NB4 (cell line): ENCODE data around the gene CRIM1.

Source experiments
- DNase-seq: peaks from one replicate; pipeline ENCODE4 v3.0.0; 2010; ENCODE audit warnings: low read depth
- H3K4me3 ChIP-seq: one replicate; pipeline ENCODE4 v1.5.1; 2011; ENCODE audit warnings: mild to moderate bottlenecking, low read depth, low read length, moderate library complexity
- CTCF ChIP-seq: IDR thresholded peaks from one replicate; pipeline ENCODE4 v1.5.1; 2012; ENCODE audit warnings: low read depth, low read length
- MYC ChIP-seq: IDR thresholded peaks from 2 replicates; pipeline ENCODE4 v1.6.1; 2011; ENCODE audit warnings: low read depth, low read length
- POLR2A ChIP-seq: IDR thresholded peaks from 2 replicates; pipeline ENCODE4 v1.6.1; 2011; ENCODE audit warnings: mild to moderate bottlenecking; ENCODE audit not compliant: insufficient read length; ENCODE audit errors: extremely low read depth
- TF ChIP-seq, protein P1 (sequence below): IDR thresholded peaks from 2 replicates; pipeline ENCODE4 v1.6.1; 2011; ENCODE audit warnings: low read depth, low read length

CRIM1 gene

DNA sequence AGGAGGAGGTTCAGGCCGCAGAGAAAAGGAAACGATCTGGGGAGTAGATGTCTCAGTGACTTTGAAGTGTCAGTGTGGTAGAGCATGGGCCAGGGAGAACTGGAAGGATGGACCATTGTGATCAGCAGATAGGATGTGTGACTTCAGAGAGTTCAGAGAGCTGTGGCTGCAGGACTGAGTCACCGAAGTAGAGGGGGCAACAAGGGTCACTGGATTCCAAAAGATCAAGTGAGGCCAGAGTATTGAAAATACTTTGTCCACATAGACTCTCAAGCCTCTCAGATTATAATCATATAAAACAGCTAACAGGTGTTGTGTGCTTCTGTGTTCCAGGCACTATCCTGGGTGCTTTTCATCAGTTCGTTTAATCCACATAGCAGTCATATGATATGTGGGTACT lies 99.4 kb downstream of the CRIM1 start:
- H3K4me3 ChIP-seq, result no peak overlapping the region
- DNase-seq, result no peak
- no peak for TF ChIP-seq POLR2A

GRCh38 chr2:36455788-36456187 lies 100.2 kb downstream of the CRIM1 start:
- H3K4me3 ChIP-seq, result no peak overlapping the region
- no peak for DNase-seq
- TF ChIP-seq, protein P1, sequence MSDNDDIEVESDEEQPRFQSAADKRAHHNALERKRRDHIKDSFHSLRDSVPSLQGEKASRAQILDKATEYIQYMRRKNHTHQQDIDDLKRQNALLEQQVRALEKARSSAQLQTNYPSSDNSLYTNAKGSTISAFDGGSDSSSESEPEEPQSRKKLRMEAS, result no peak
- no peak for TF ChIP-seq CTCF
- TF ChIP-seq POLR2A, result no peak
- no peak for TF ChIP-seq MYC

DNA sequence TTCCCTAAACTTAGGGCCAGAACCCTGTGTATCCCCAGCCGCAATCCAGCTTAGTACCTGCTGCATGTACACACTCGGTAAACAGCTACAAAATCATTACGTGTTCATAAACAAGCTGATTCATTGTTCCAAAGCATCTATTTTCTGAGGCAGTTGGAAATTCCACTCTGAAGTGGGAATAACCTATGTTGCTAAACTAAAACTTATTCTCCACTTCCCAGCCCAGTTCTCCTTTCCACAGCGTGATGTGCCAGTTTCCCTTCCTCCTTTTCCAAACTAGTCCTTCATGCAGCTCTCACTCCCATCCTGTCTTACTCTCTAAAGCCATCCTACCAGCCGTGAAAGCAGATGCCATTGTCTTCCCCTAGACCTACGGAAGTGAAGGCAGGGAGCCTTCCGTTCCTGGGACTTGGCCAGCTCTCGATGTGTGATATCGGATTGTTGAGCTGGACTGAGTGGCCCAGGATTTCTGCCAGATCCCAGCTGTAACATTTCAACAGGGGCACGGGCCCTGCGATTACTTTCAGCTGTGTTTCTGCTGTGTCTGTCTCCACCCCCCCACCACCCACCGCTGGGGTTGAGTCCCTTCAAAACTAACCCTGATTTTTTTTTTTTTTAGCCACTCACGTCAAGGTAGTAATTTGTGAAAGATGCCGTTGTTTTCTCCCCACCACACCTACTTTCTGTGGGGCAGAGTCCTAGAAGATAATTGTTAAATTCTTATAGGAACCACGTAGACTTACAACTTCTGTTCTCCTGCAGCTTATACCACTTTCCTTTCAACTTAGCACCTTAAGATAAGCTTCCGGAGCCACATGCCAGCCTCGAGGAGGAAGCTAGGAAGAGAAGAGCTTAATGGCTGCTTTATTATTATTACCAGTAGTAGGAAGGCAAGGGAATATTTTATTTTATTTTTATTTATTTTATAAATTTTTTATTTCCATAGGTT lies 100.9 kb downstream of the CRIM1 start:
- no peak for DNase-seq
- H3K4me3 ChIP-seq, result no peak overlapping the region
- TF ChIP-seq CTCF (no peak), MYC (no peak), POLR2A (no peak)
- TF ChIP-seq, protein P1, result no peak

GRCh38 chr2:36458106-36458505 lies 102.5 kb downstream of the CRIM1 start:
- H3K4me3 ChIP-seq, result no peak overlapping the region
- TF ChIP-seq POLR2A, result no peak
- no peak for TF ChIP-seq MYC
- TF ChIP-seq, protein P1, result no peak
- no peak for TF ChIP-seq CTCF
- no peak for DNase-seq

GRCh38 chr2:36459725-36460137 lies 104.2 kb downstream of the CRIM1 start:
- H3K4me3 ChIP-seq, result no peak overlapping the region
- DNase-seq, result peak; percentile 12
- TF ChIP-seq, protein P1, result no peak
- TF ChIP-seq CTCF, result no peak
- TF ChIP-seq MYC, result no peak
- no peak for TF ChIP-seq POLR2A

DNA sequence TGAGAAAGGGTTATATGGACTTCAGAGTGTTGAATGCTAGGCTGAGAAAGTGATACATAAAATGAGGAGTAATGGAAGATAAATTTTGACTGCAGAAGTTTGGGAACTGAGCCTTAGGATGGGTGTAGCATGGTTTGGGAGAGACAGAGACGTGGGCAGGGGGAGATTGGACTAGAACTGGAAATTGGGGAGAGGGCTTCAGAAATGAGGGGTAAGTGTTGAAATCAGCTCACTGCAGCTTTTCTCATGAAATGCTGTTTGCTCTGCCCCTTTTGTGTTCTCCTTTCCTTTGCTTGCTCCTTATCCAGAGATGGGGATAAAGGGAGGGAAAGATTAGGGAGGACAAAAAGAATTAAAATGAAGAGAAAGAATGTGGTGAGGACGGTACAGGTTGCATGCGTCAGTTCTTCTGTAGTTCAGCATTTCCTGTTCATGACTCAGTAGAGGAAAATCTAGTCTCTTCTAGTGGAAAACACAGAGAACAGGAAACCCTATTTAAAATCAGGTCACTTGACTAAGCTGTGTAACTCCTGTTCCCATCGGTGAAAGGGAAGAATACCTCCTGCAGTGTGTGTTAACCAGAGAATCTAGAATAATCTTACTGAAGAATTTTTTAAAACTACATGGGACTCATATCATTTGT lies 105.6 kb downstream of the CRIM1 start:
- TF ChIP-seq, protein P1, result no peak
- no peak for TF ChIP-seq MYC
- no peak for TF ChIP-seq CTCF
- TF ChIP-seq POLR2A, result no peak
- no peak for DNase-seq
- no peak overlapping the region for H3K4me3 ChIP-seq
